Measurements from ENCODE around the gene TMEM208.
A peak's percentile ranks its signal among the peaks of the same experiment; 100 is the strongest.

Gene TMEM208

GRCh38 chr16:67210069-67210937 lies 16.6 kb upstream of the TMEM208 start:
- DNase-seq, result no peak

- no peak for DNase-seq
Observed at GRCh38 chr16:67211674-67212073, 15.3 kb upstream of the TMEM208 start.

- DNase-seq, result no peak
Observed at GRCh38 chr16:67212766-67213165, 14.2 kb upstream of the TMEM208 start.

GRCh38 chr16:67213197-67214019 lies 13.5 kb upstream of the TMEM208 start:
- DNase-seq, result no peak

GRCh38 chr16:67215706-67216105 lies 11.2 kb upstream of the TMEM208 start:
- DNase-seq, result no peak

GRCh38 chr16:67216612-67217490 lies 10.1 kb upstream of the TMEM208 start:
- no peak for DNase-seq

GRCh38 chr16:67223992-67224391 lies 2.9 kb upstream of the TMEM208 start:
- DNase-seq, result no peak

- DNase-seq, result no peak
Observed at GRCh38 chr16:67226295-67226803, 581 bp upstream of the TMEM208 start.

- DNase-seq, result no peak
Observed at GRCh38 chr16:67227567-67227921, 614 bp downstream of the TMEM208 start.

- DNase-seq, result no peak
Observed at GRCh38 chr16:67228034-67228785, 1.3 kb downstream of the TMEM208 start.

GRCh38 chr16:67228905-67229304 lies 2.0 kb downstream of the TMEM208 start:
- no peak for DNase-seq

- no peak for DNase-seq
Observed at GRCh38 chr16:67229906-67230808, 3.2 kb downstream of the TMEM208 start.

- no peak for DNase-seq
Observed at GRCh38 chr16:67230809-67231660, 4.1 kb downstream of the TMEM208 start.

GRCh38 chr16:67233596-67233995 lies 6.7 kb downstream of the TMEM208 start:
- DNase-seq, result no peak

- DNase-seq, result no peak
Observed at GRCh38 chr16:67234180-67234597, 7.3 kb downstream of the TMEM208 start.

GRCh38 chr16:67235816-67236562 lies 9.1 kb downstream of the TMEM208 start:
- no peak for DNase-seq

GRCh38 chr16:67236563-67237395 lies 9.8 kb downstream of the TMEM208 start:
- DNase-seq, result peak; percentile 38
